Activated gamma-delta T cell treated with Interleukin-2 at 50 U/mL for 16 hours (primary cell): ENCODE data around the gene ATP9A.
"Not testable (repeated sequence)": the region's sequence is repeated elsewhere in the genome, so short reads cannot be mapped to it uniquely, and the experiment has no call there.

Experiments used
- DNase-seq: peaks from one replicate; pipeline ENCODE4 v3.0.0-alpha.2; 2020

The ATP9A gene

DNA sequence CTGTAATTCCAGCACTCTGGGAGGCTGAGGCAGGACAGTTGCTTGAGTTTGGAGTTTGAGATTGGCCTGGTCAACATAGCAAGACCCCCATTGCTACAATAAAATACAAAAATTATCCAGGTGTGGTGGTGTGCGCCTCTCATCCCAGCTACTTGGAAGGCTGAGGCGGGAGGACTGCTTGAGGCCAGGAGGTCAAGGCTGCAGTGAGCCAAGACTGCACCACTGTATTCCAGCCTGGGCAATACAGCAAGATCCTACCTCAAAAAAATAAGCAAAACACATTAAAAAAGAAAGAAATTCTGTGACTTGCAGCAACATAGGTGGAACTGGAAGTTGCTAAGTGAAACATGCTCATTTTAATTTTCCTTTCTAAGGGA, 119.6 kb downstream of the ATP9A start:
- no peak for DNase-seq

DNA sequence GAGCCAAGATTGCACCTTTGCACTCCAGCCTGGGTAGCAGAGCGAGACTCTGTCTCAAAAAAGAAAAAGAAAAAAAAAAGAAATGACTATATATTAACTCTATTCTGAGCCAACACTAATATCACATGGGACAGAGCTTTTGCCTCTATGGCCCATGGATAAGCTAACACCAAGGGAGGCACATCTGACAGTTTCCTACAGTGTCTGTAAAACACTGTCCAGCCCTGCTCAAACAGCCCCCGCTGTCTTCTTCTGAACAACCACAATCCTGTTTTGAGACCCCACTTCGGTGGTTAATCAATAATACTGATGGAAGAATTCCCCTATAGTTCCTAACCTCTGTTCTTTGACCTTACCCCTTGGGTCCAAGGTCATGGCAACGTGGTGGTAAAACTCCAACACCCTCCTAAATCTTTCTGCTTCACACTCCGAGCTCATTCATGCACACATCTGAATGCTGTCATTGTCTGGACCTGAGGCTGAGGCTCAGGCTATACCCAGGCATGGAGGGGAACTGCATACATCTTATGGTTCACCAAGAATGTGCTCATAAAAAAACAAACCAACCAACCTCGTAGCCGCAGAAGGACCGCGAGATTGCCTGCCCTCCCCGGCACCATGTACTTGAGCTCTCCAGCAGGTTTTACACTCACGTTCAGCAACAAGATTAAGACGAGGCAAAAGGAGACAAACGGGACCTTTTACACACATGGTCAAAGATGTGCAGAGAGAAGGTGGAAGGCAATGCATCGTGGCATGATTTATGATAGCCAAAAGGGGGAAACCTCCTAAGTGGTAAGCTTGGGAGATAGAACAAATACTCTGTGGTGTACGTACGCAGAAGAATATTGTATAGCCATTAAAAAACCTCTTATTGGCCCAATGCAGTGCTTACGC, 120.3 kb downstream of the ATP9A start:
- no peak for DNase-seq

DNA sequence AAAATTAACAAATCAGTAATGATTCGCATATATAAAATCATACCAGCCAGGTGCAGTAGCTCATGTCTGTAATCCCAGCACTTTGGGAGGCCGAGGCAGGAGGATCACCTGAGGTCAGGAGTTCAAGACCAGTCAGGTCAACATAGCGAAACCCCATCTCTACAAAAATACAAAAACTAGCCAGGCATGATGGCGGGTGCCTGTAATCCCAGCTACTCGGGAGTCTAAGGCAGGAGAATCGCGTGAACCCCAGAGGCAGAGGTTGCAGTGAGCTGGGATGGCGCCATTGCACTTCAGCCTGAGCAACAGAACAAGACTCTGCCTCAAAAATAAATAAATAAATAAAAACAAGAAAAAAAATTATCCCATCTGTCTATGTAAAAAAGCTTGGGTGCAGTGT, 124.4 kb downstream of the ATP9A start:
- not testable (repeated sequence) for DNase-seq

DNA sequence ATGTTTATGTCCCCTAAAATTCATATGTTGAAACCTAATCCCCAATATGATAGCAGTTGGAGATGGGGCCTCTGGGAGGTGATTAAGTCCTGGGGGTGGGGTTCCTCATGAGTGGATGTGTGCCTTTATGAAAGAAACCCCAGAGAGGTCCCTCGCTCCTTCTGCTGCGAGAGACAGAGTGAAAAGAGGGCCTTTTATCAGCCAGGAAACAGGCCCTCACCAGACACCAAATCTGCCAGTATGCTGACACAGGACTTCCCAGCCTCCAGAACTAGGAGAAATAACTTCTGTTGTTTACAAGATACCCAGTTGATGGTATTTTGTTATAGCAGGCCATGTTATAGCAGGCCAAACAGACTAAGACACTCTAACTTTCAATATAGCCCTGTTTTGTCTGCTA, 124.8 kb downstream of the ATP9A start:
- DNase-seq = no peak

DNA sequence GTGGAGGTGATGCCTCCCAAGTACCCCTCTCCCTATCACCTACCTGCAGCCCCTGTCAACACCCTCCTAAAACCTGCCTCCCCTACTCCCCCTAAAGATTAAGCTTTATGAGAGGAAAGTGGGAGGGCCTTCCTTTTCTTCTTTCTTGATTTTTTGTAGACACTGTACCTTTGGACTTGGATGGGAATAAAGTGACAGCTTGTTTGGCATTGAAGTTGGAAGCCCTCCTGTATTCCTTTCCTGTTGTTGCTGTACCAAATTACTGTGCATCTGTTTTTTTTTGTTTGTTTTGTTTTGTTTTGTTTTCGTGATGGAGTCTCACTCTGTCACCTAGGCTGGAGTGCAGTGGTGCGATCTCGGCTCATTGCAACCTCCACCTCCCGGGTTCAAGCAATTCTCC, 126.3 kb downstream of the ATP9A start:
- no peak for DNase-seq

DNA sequence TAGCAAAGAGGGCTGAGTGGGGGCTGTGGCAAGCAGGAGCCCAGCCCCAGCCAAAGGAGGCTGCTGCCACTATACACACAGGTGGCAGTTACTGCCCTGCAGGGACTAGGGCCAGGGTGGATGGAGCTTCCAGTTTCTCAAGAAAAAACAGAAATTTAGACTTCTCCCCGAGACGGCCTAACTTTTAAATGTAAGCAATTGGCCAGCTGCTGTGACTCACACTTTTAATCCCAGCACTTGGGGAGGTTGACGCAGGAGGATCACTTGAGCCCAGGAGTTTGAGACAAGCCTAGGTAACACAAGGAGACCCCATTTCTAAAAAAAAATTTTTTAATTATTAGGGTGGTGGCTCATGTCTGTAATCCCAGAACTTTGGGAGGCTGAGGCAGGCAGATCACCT, 127.4 kb downstream of the ATP9A start:
- DNase-seq = no peak

DNA sequence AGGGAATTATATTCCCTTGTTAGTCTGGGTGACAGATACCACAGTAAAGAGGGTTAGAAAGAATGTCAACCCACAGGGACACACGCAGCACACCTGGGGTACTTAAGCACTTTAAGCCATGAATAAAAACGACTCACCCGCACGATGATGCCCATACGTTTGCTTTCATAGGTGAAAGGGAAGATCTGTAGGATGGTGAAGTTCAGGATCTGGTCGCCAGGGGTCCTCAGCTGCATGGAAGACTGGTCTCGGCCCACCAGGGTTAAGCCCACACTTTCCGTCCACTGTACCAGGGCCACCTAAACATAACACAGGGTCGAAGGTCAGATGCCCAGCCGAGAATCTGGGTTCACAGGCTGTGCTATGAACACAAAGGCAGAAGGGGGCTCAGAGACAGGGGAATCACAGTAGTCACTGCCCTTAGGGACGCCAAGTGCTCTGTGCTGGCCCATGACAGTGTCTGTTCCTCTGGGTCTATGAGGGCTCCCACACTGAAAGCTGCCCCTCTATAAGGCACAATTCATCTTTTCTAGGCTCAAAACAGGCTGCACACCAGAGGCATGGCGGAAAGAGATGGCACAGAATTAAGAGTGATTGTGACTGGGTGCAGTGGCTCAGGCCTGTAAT, 128.9 kb downstream of the ATP9A start:
- peak; percentile 71 for DNase-seq

DNA sequence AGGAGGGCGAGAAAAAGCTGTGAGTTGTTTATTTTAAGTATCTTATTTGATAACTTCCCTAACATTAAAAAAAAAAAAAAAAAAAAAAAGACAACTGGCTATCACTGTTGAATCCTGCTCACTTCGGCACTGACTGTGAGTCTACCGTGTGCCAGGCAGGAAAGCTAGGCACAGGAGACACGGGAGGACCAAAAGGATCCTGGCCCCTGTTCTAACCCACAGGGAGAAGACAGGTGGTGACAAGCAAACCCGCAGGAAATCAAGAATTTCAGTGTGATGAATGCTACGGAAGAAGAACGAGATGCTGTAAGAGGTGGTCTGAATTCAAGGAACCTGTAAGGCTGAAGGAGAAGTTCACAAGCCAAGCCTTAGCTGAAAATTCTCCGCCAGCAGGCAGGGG, 130.9 kb downstream of the ATP9A start:
- DNase-seq = no peak

DNA sequence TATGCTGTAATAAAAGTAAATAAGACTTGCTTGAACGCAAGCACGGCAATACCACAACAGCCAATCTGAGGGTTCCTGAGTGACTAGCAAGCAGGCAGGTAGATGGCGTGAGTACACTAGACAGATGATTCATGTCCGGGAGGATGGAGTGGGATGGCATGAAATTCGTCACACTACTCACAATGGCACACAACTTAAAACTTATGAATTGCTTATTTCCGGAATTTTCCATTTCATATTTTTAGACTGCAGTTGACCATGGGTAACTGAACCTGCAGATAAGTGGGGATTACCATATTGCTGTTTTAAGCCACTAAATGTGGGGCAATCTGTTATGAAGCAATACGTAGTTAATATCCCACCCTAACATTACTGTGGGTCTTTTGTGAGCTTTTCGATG, 132.1 kb downstream of the ATP9A start:
- no peak for DNase-seq

DNA sequence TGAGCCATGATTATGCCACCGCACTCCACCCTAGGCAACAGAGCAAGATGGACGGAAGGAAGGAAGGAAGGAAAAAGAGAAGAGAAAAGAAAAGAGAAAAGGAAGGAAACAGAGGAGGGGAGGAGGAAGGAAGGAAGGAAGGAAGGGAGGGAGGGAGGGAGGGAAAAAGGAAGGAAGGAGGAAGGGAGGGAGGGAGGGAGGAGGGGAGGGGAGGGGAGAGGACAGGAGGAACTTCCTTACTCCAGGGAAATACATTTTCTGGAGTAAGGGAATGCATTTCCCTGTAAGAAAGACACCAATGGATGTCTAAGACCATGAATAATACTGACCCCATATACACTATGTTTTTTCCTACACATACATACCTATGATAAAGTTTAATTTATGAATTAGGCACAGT, 132.5 kb downstream of the ATP9A start:
- no peak for DNase-seq

DNA sequence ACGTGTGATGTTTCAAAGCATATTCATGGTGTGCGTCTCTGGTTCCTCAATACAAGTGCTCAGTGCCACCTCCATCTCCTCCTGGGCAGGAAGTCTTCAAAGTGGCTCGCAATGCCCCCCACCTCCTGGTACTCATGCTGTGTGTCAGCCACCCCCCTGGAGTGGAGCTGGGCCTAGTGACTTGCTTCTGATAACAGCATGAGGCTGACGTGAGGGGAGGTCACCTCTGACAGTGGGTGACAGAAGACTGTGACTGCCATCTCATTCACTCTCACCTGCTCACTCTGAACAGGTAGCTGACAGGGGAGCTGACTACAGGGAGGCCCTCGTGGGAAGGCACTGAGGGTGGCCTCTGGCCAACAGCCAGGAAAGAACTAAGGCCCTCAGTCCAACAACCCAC, 133.3 kb downstream of the ATP9A start:
- no peak for DNase-seq

DNA sequence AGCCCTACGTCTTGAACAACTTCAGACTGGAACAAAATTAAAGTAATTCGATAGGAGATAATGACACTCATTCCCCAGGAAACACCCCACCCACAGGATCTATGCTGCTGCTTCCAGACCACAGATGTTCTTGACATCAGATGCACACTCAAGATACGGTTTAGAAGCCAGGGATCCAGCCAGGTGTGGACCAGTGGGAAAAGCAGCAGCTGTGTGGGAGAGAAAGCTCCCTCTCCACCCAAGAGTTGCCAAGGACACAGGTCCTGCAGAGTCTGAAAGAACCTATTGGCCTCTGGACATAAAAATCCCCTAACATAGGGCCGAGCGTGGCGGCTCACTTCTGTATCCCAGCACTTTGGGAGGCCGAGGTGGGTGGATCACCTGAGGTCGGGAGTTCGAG, 133.9 kb downstream of the ATP9A start:
- no peak for DNase-seq

DNA sequence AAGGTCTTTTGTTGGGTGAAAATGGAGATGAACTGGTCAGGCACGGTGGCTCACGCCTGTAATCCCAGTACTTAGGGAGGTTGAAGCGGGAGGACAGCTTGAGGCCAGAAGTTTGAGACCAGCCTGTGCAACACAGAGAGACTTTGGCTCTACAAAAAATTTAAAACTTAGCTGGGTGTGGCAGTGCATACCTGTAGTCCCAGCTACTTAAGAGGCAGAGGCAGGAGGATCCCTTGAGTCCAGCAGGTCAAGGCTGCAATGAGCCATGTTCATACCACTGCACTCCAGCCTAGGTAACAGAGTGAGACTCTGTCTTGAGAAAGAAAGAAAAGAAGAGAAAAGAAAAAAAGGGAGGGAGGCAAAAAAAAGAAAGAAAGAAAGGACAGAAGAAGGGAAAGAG, 134.8 kb downstream of the ATP9A start:
- DNase-seq = no peak

DNA sequence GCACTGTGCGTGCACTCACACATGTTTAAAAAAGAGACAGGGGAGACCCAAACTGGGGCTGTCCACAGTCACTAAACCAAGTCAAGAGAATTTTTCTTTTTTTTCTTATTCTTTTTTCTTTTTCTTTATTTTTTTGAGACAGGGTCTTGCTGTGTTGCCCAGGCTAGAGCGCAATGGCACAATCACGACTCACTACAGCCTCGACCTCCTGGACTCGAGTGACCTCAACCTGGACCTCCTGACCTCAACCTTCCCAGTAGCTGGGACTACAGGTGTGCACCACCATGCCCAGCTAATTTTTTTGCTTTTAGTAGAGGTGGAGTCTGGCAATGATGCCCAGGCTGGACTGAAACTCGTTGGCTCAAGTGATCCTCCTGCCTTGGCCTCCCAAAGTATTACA, 136.2 kb downstream of the ATP9A start:
- DNase-seq = no peak

DNA sequence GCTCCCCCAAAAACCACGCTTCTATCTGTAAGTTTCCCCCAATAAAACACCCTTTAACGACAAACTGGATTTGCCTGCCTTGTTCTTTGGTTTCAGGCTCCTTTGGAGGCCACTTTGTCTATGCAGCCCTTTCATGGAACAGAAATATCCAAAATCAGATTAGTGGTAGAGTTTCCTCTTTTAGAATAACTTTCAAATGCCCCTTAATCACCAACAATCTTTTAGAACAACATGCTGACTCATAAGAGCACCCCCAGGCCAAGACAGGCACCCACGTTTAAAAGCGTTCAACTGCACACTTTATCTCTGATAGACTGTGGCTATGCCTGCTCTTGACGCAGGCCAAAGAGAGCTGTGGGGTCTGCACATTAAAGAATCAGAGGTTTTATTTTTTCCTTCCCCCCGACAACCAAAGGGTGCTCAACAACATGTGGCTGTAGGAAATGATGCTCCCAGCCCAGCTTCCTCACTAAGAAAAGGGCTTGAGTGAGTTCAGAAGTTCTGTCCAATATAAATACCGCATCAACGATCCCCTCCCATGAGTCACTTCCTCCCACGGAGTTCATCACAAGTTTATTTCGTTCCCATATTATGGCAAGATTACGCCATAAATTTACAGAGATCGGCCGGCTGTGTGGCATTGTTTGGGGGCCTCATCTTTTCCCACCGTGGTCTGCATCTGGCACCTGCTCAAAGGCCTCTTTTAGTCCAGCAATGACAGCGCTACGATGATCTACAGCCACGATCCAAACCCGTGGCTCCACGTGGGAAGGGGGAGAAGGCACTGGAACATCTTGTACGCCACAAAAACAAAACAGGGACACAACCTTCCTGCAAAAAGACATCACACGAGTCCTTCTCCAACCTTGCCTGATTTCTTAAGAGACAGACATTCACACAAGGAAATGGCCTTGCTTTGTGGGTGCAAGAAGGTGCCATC, 136.9 kb downstream of the ATP9A start:
- no peak for DNase-seq

DNA sequence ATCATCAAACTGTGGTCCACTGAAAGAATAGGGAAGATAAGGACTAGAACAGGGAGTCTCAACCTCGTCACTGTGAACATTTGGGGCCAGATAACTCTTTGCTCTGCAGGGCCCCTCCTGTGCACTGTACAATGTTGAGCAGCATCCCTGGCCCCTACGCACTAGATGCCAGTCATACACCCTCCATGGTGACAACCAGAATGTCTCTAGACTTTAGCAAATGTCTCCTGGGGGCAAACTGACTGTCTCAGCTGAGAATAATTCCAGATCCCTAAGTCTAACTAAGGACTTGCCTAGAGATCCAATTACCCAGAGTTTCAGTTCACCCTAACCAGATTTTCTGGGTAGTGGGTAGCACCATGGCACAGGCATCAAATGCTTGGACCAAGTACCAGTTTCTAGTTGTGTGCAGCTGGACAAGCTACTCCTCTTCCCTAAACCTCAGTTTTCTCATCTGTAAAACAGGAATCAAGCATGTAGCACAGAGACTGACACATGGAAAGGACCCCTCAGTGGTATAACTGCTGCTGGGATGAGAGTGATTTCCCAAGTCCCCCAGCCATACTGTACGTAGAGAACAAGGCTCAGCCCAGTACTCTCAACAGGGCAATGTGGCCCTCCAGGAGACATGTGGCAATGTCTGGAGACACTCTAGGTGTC, 138.7 kb downstream of the ATP9A start:
- no peak for DNase-seq

DNA sequence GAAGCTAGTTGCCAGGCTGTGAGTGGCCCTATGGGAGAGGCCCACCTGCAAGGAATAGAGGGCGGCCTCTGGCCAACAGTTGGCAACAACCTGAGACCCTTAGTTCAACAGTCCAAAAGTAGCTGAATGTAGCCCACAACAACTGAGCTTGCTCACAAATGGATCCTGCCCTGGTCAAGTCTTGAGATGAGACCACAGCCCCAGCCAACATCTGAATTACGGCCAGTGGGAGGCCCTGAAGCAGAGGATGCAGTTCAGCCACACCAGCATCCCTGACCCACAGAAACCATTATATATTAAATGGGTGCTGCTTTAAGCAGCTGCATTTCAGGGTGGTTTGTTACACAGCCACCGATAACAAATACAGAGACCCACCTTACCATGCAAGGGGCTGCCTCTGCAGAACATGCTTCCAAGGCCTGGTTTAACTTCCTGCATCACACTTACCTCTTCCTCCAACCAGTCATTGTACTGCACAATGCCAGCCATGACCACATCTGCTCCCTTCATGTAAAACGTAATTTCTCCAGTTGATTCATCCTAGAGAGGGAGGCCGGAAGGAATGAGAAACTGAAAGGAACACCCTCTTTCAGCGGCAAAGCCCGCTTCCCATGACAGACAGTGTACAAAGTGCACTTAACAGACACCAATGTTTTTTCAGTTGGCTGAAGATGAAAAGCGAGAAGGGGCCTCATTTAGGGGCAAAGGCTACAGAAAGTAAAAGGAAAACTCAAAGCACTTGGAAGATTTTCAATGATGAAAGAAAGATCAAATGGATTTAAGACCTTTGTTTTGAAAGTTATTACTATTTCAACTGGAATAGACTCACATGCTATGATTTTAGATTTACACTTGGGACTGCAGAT, 139.4 kb downstream of the ATP9A start:
- DNase-seq = no peak

DNA sequence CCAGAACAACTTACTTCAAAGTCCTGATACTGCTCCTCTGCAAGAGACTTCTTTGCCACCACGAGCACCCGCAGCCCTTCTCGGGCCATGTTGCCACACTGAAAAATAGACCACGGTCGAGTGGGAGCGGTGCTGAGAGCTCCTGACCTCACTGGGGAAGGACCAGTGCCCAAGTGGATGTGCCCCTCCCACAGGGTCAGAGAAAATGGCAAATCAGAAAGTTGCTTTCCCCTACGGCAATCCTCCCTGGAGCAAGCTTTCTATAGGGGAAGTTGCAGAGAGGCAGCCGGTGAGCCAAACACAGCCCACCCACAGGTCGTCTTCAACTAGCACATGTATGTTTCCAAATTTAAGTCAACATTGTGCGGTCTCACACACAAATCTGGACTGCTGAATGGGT, 140.6 kb downstream of the ATP9A start:
- no peak for DNase-seq

DNA sequence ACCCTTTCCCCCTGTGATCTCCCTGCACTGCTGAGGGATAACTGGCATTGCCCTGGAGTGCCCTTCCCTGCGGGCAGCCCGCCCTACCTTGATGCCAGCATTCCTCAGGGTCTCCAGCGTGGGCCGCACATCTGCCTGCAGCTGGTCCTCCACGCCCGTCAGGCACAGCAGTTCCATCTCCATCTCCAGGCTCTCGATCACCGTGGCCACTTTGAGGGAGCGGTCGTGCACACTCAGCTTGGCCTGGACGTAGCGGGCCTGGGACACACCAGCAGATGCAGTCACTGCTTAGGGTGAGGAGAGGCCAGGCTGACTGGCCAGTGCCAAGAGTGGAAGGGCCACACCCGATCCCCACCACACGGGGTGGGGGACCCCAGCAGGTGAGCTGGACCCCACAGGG, 143.1 kb downstream of the ATP9A start:
- DNase-seq = no peak

DNA sequence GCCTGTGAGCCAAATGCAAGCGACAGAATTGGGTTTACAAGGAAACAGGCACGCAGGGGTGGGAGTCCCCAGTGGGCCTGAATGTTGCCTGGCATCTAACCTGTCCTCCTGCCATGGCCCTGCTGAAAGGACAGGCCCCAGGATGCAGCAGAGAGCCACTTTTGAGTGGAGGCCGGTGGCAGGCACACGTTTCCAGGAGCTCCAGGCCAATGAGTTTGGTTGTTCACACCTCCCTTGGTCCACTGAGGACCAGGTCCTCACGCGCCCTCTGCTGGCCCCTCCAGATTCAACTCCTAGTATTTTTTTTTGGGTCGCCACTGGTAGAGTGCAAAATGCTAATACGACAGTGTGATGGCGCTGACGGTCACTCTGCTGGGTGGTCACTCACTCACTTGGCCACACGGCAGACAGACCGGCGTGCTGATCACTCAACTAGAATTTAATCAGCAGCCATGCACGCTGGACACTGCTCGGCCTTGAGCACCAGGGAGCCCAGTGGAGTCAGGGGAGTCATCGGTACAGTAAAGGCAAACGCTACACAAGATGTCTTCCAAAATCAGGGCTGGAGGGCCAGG, 143.9 kb downstream of the ATP9A start:
- peak; percentile 43 for DNase-seq

DNA sequence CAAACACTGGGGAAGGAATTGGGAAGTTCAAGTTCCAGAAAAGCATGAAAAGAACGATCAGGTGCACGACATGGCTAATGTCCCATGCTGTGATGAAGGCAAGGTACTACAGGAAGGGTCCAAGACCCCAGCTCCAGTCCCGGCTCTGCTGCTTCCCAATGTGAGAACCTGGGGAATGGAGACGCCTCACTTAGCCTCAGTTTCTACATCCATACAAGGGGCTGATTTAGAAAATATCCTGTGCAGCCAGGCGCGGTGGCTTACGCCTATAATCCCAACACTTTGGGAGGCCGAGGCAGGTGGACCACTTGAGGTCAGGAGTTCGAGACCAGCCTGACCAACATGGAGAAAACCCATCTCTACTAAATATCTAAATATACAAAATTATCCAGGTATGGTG, 144.9 kb downstream of the ATP9A start:
- DNase-seq = no peak
